Measurements from ENCODE around the gene SBF2.
"Not testable (repeated sequence)": the region's sequence is repeated elsewhere in the genome, so short reads cannot be mapped to it uniquely, and the experiment has no call there.

The SBF2 gene

GRCh38 chr11:9992306-9992705 lies 301.7 kb downstream of the SBF2 start:
- no peak for DNase-seq

GRCh38 chr11:9990221-9990973 lies 303.6 kb downstream of the SBF2 start:
- no peak for DNase-seq

GRCh38 chr11:9987303-9987702 lies 306.7 kb downstream of the SBF2 start:
- not testable (repeated sequence) for DNase-seq

- DNase-seq = no peak
Observed at GRCh38 chr11:9982796-9983579, 311.0 kb downstream of the SBF2 start.

GRCh38 chr11:9982127-9982795 lies 311.8 kb downstream of the SBF2 start:
- no peak for DNase-seq

GRCh38 chr11:9980931-9981330 lies 313.1 kb downstream of the SBF2 start:
- no peak for DNase-seq

- no peak for DNase-seq
Observed at GRCh38 chr11:9977554-9977953, 316.5 kb downstream of the SBF2 start.

GRCh38 chr11:9974375-9974774 lies 319.6 kb downstream of the SBF2 start:
- DNase-seq = no peak

GRCh38 chr11:9973921-9974320 lies 320.1 kb downstream of the SBF2 start:
- DNase-seq = no peak

- peak; percentile 62 for DNase-seq
Observed at GRCh38 chr11:9972989-9973388, 321.0 kb downstream of the SBF2 start.

- DNase-seq = no peak
Observed at GRCh38 chr11:9971894-9972293, 322.1 kb downstream of the SBF2 start.

GRCh38 chr11:9969068-9969467 lies 325.0 kb downstream of the SBF2 start:
- no peak for DNase-seq

- DNase-seq = no peak
Observed at GRCh38 chr11:9962722-9963121, 331.3 kb downstream of the SBF2 start.

- DNase-seq = no peak
Observed at GRCh38 chr11:9957072-9957471, 336.9 kb downstream of the SBF2 start.

GRCh38 chr11:9956483-9956882 lies 337.5 kb downstream of the SBF2 start:
- DNase-seq = no peak

GRCh38 chr11:9955391-9955790 lies 338.6 kb downstream of the SBF2 start:
- no peak for DNase-seq

- DNase-seq = no peak
Observed at GRCh38 chr11:9953994-9954626, 339.9 kb downstream of the SBF2 start.

GRCh38 chr11:9952511-9953196 lies 341.4 kb downstream of the SBF2 start:
- no peak for DNase-seq

GRCh38 chr11:9951807-9952206 lies 342.2 kb downstream of the SBF2 start:
- DNase-seq = peak; percentile 4

GRCh38 chr11:9950462-9950861 lies 343.6 kb downstream of the SBF2 start:
- DNase-seq = no peak

- DNase-seq = no peak
Observed at GRCh38 chr11:9947231-9947864, 346.7 kb downstream of the SBF2 start.

- not testable (repeated sequence) for DNase-seq
Observed at GRCh38 chr11:9945680-9946079, 348.3 kb downstream of the SBF2 start.
